HG03039 (cell line): ENCODE measurements around the gene PTBP3.
"Not testable (repeated sequence)": the region's sequence is repeated elsewhere in the genome, so short reads cannot be mapped to it uniquely, and the experiment has no call there.

Experiments used
- ATAC-seq: cut with Tn5 transposase; IDR thresholded peaks from one replicate; pipeline ENCODE4 v1.9.1; 2021; ENCODE audit warnings: mild to moderate bottlenecking, moderate library complexity; ENCODE audit not compliant: unreplicated experiment

Gene PTBP3

DNA sequence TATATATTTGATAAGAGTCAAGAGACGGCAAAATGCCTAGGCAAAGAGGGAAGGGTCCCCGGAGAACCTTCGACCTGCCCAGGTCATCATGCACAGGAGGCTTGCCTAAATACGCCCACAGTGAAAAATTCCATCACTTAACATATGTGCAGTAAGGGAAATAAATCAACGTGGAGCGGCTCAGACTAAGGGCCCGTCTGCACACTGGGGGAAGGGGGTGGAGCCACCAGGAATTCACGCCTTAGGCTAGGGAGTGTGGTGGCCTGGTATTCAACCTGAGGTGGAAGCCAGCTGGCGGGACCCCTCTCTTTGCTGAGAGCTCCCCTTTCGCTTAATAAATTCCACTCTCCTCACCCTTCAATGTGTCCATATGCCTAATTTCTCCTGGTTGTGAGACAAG, 8.3 kb downstream of the PTBP3 start:
- no peak for ATAC-seq

DNA sequence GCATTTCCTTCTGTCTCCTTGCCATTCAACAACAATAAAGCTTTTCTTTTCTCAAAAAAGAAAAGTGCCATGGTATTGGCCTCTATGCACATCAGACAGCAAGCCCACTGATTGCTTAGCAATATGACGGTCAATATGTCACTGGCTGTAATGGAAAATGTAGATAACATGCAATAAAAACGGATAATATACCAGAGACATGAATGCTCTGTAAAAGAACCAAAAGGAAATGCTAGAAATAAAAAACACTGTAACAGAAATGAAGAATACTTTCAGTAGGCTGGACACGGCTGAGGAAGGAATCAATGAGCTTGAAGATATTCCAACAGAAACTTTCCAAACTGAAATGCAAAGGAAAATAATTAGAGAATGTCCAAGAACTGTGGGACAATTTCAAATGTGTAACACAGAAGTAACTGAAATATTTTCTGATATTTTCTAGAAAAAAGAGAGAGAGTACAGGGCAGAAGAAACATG, 10.0 kb downstream of the PTBP3 start:
- ATAC-seq, result no peak

DNA sequence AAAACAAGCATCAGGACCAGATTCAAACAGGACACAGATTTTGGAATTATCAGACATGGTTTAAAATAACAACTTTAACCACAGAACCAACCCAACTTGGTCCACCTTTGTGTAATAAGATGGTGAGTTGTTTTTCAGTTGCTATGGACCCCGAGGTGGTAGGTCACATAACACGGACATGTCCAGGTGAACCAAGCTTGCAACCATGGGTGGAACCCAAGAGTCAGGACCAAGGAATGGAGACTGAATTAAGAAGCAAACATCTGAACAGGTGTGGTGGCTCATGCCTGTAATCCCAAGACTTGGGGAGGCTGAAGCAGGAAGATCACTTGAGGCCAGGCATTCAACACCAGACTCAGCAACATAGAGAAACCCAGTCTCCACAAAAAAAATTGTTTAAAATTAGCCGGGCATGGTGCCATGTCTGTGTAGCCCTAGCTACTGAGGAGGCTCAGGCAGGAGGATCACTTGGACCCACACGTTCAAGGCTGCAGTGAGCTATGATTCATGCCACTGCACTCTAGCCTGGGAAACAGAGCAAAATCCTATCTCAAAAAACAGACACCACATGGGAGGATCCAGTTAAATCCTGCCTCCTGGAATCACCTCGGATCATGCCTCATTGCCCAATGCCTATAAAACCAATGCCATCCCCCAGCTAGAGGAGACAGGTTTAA, 10.6 kb downstream of the PTBP3 start:
- no peak for ATAC-seq

DNA sequence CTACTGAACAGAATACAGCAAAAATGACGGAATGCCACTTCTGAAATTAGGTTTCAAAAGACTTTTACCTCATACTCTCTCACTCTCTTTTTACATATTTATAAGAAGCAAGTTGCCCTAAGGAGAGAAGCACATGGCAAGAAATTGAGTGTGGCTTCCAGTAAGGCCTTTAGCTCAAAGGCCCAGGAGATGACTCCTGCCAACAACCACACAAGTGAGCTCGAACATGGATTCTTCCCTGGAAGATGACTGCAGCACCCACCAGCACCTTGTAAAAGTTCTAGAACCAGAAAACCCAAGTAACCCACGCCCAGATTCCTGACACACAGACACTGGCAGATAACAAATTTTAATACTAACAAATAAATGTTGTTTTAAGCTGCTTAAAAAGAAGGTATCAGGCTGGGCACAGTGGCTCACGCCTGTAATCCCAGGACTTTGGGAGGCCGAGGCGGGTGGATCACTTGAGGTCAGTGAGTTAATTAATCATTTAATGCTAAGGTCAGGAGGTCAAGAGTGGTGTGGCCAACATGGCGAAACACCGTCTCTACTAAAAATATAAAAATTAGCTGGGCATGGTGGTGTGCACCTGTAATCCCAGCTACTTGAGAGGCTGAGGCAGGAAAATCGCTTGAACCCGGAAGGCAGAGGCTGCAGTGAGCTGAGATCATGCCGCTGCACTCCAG, 17.0 kb downstream of the PTBP3 start:
- no peak for ATAC-seq

DNA sequence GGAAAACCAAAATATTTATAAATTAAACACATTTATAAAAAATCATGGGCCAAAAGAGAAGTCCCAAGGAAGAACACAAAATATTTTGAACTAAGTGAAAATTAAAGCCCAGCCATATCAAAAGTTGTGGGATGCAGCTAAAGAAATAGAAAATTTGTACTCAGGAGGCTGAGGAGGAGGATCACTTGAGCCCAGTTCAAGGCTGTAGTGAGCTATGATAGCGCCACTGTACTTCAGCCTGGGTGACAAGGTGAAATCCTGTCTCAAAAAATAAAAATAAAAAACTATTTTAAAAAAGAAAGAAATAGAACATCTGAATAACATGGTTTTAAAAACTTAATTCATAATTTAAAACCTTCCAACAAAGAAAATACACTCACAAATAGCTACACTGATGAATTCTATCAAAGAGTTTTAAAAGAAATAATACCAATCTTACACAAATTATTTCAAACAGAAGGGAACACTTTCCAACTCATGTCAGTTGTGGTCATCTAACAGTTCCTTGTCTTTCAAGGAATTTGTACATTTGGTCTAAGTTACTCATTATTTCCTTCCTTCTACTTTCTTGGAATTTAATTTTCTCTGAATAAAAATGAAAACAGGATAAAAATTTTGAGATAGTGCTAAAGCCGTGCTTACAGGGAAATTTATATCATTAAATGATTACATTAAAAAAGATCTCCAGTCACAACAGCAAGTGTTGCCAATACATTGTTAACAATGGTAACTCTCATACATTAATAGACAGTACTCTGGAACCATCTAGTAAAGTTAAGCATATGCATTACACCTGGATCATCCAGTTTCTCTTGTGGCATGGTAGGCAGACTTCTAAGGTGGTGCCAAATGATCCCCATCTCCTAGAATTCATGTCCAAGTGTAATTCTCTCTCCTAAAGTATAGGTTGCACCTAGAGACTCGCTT, 17.8 kb downstream of the PTBP3 start:
- ATAC-seq, result no peak

DNA sequence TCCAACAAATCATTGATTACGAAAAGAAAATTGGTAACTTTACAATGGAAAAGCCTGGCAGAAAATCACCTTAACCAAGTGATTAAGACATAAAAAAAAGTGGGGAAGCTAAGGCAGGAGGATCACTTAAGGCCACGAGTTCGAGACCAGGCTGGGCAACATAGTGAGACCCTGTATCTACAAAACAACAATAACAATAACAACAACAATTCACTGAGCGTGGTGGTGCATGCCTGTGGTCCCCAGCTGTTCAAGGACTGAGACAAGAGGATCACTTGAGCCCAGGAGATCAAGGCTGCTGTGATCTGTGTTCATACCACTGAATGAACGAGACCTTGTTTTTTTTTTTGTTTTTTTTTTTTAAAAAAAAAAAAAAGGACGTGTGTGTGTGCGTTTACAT, 21.3 kb downstream of the PTBP3 start:
- ATAC-seq, result no peak

DNA sequence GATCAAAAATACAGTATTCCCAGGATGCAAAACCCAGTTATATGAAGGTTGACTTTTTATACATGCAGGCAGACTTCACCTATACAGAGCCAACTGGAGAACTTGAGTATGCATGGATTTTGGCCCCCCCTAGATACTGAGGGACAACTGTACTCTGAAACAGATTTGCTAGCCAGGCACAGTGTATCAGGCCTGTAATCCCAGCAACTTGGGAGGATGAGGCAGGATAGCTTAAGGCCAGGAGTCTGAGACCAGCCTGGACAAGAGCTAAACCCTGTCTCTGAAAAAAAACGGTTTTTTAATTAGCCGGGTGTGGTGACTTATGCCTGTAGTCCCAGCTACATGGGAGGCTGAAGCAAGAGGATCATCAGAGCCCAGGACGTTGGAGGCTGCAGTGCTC, 21.9 kb downstream of the PTBP3 start:
- no peak for ATAC-seq

DNA sequence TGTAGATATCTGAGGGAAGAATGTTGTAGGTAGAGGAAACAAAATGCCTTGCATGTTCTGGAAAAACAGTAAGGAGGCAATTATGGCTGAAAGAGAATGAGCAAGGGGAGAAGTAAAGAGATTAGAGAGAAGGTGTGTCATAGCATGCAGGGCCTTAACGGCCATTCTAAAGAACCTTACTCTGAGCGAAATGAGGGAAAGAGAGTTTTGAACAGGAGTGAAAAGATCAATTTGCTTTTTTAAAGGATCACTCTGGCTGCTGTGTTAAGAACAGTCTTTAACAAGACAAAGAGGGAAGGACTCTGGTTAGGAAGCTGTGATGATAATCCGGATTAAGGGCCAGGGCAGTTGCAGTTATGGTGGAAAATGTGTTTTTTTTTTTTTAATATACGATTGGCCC, 22.6 kb downstream of the PTBP3 start:
- no peak for ATAC-seq

DNA sequence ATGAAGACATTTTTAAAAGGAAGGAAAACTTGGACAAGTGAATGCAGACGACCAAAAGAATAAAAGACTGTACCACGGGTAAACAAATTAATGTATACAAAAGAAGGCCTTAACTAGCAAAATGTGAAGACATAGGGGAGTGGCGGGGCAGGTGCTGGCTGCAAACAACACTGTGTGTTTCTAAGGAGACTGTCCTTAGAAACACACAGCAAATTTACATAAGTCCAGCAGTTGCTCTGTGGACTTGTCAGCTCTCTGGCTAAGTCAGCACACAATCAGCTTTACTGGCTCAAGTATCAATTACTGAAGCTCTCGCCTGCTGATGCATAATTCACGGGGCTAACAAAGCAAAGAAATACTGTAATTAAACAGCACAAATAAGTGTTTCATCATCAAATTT, 24.8 kb downstream of the PTBP3 start:
- ATAC-seq, result no peak

DNA sequence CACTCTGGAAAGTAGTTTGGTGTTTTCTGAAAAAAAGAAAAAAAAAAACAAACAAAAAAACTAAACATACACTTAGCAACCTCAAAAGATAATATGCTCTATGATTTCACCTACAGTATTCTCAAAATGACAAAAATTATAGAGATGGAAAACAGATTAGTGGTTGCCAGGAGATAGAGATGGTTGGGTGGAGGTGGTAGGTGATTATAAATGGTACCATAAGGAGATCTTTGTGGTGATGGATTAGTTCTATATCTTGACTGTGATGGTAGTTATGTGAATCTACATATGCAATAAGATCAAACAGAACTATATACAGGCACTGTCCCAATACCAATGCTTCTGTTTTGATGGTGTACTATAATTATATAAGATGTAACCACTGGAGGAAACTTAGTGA, 32.0 kb downstream of the PTBP3 start:
- ATAC-seq, result no peak

GRCh38 chr9:112299514-112299913, 33.9 kb downstream of the PTBP3 start:
- no peak for ATAC-seq

- no peak for ATAC-seq
Observed at GRCh38 chr9:112296929-112297328, 36.5 kb downstream of the PTBP3 start.

DNA sequence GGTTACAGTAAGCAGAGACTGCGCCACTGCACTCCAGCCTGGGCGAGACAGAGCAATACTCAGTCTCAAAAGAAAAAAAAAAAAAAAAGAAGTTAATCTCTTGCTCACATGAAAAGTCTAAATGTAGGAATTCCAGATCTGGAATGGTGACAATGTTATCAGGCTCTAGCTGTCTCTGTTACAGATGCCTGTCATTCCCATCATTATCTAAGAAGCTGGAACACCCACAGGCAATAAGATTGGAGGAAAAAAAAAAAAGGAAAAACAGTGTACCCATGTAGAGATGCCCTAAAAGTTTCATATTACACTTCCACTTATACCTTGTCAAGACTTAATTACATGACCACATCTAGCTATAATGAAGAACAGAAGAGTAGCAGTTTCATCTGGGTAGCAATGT, 38.2 kb downstream of the PTBP3 start:
- ATAC-seq, result no peak

- ATAC-seq, result no peak
Observed at GRCh38 chr9:112288029-112288428, 45.4 kb downstream of the PTBP3 start.

DNA sequence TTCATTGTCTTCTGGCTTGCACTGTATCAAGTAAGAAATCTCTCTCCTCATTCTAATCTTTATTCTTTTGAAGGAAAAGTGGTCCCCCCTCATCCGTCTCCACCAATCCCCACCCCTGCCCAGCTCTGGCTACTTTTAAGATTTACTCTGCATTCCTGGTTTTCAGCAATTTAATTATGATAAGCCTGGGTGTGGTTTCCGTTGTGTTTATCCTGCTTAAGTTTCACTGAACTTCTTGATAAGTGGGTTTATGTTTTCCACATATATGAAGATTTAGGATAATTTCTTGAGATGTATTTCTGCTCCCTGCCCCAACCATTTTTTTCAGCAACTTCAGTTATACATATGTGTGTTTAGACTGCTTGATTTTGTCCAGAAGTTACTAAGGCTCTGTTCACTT, 46.5 kb downstream of the PTBP3 start:
- no peak for ATAC-seq

- no peak for ATAC-seq
Observed at GRCh38 chr9:112285056-112285455, 48.4 kb downstream of the PTBP3 start.

DNA sequence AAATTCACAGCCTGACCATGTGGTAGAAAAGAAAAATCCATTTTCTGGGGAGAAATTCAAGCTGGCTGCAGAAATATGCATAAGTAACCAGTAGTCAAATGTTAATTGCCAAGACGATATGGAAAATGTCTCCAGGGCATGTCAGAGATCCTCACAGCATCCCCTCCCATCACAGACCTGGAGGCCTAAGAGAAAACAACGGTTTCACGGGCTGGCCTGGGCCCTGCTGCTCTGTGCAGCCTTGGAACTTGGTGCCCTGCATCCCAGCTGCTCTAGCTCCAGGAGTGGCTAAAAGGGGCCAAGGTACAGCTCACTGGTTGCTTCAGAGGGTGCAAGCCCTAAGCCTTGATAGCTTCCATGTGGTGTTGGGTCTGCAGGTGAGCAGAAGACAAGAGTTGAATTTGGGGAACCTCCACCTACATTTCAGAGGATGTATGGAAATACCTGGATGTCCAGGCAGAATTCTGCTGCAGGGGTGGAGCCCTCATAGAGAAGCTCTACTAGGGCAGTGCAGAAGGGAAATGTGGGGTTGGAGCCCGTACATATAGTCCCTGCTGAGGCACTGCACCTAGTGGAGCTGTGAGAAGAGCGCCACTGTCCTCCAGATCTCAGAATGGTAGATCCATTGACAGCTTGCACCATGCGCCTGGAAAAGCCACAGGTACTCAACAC, 49.7 kb downstream of the PTBP3 start:
- no peak for ATAC-seq

GRCh38 chr9:112282841-112283240, 50.6 kb downstream of the PTBP3 start:
- ATAC-seq, result not testable (repeated sequence)

DNA sequence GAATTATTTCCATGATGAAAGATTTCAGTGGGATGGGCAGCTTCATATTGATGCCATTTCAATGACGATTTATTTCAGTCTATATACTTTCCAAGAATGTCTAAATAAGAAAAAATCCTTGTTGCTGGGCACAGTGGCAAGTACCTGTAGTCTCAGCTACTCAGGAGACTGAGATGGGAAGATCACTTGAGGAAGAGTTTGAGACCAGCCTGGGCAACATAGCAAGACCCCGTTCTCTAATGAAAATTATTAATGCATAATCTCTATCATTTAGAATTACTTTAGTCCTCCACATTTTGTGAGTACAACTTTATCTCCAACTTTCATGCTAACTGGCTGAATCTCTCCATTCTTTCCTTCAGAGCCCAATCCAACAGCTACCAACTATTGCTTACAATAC, 52.5 kb downstream of the PTBP3 start:
- ATAC-seq, result no peak

DNA sequence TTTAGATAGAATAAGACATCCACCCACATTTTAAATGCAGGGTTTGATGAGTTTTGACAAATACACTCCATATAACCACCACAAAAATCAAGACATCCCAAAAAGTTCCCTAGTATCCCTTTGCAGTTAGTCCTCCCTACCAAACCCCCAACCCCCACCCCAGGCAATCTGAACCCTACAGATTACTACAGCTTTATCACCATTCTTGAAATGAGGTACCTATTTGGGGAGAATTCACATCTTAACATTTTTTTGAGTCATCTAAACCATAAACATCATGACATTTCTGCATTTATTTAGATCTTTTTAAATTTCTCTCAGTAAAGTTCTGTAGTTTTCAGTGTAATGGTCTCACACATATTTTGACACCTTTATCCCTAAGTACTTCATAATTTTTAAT, 53.9 kb downstream of the PTBP3 start:
- ATAC-seq, result no peak

GRCh38 chr9:112278152-112278551, 55.3 kb downstream of the PTBP3 start:
- no peak for ATAC-seq
